DND-41 (cell line): ENCODE measurements around the gene SYNDIG1.

ENCODE experiments used
- ATAC-seq: fragments of 200-7000 bp; cut with Tn5 transposase; 3 replicates; pipeline ENCODE4 v1.9.1; 2021; ENCODE audit warnings: low read depth; ENCODE audit not compliant: insufficient read depth
- DNase-seq: peaks from one replicate; pipeline ENCODE4 v3.0.0-alpha.2; 2020
- H2AFZ ChIP-seq: 2 replicates; pipeline ENCODE4 v1.6.0; 2012; ENCODE audit warnings: low read depth, low read length
- H3K27ac ChIP-seq: 2 replicates; pipeline ENCODE4 v1.5.1; 2012; ENCODE audit warnings: low read length, inconsistent platforms
- H3K27me3 ChIP-seq: fragments of 200-600 bp; sonication (generic); 2 replicates; pipeline ENCODE4 v1.6.0; 2012; ENCODE audit warnings: low read length, mild to moderate bottlenecking, inconsistent platforms; ENCODE audit not compliant: insufficient read depth, poor library complexity
- H3K36me3 ChIP-seq: 2 replicates; pipeline ENCODE4 v1.5.1; 2012; ENCODE audit warnings: low read length, inconsistent platforms; ENCODE audit not compliant: insufficient read depth
- H3K4me1 ChIP-seq: 2 replicates; pipeline ENCODE4 v1.5.1; 2012; ENCODE audit warnings: mild to moderate bottlenecking, low read length; ENCODE audit not compliant: insufficient read depth
- H3K4me2 ChIP-seq: 2 replicates; pipeline ENCODE4 v1.6.0; 2012; ENCODE audit warnings: mild to moderate bottlenecking, moderate library complexity, low read length, inconsistent platforms; ENCODE audit not compliant: insufficient read depth
- H3K4me3 ChIP-seq, 2 experiments: fragments of 200-600 bp in 1 of 2; shearing (Covaris generic) in 1 of 2; 2 replicates each; pipeline ENCODE4 v1.5.1; 2012 to 2016; ENCODE audit warnings: inconsistent platforms in 2 of 2, low read length in 2 of 2, mild to moderate bottlenecking in 2 of 2, low read depth in 1 of 2, moderate library complexity in 1 of 2
- H3K79me2 ChIP-seq: 2 replicates; pipeline ENCODE4 v1.6.0; 2012; ENCODE audit warnings: low read length, inconsistent platforms; ENCODE audit not compliant: insufficient read depth
- H3K9ac ChIP-seq: 2 replicates; pipeline ENCODE4 v1.6.0; 2012; ENCODE audit warnings: low read depth, mild to moderate bottlenecking, inconsistent platforms, low read length, moderate library complexity
- H3K9me3 ChIP-seq: 2 replicates; pipeline ENCODE4 v1.5.1; 2012; ENCODE audit warnings: low read length, moderate library complexity, mild to moderate bottlenecking, inconsistent platforms; ENCODE audit not compliant: insufficient read depth, severe bottlenecking
- H4K20me1 ChIP-seq: 2 replicates; pipeline ENCODE4 v1.6.0; 2012; ENCODE audit warnings: low read length; ENCODE audit not compliant: insufficient read depth
- CTCF ChIP-seq: IDR thresholded peaks from 2 replicates; pipeline ENCODE4 v1.5.1; 2012; ENCODE audit warnings: borderline replicate concordance, low read length, moderate library complexity, mild to moderate bottlenecking; ENCODE audit not compliant: poor library complexity, severe bottlenecking; ENCODE audit errors: extremely low read depth
- EZH2 ChIP-seq: IDR thresholded peaks from 3 replicates; pipeline ENCODE4 v1.6.1; 2012; ENCODE audit warnings: borderline replicate concordance, low read depth, mild to moderate bottlenecking, moderate library complexity, low read length, inconsistent platforms; ENCODE audit not compliant: severe bottlenecking

The SYNDIG1 gene

GRCh38 chr20:24580006-24580405 lies 110.6 kb downstream of the SYNDIG1 start:
- Histone ChIP-seq H3K27ac (no peak overlapping the region), H3K36me3 (no peaks in the 10 kb centered on the region), H3K27me3 (no peaks in the 10 kb centered on the region), H3K9me3 (no peaks in the 10 kb centered on the region), H3K79me2 (no peaks in the 10 kb centered on the region), H3K4me3 (no peak overlapping the region), H3K4me1 (no peaks in the 10 kb centered on the region), H3K9ac (no peak overlapping the region), H3K4me2 (no peak overlapping the region), H4K20me1 (no peaks in the 10 kb centered on the region), H2AFZ (no peak overlapping the region)
- no peak for ATAC-seq
- TF ChIP-seq CTCF (no peak), EZH2 (no peak)
- DNase-seq, result no peak

DNA sequence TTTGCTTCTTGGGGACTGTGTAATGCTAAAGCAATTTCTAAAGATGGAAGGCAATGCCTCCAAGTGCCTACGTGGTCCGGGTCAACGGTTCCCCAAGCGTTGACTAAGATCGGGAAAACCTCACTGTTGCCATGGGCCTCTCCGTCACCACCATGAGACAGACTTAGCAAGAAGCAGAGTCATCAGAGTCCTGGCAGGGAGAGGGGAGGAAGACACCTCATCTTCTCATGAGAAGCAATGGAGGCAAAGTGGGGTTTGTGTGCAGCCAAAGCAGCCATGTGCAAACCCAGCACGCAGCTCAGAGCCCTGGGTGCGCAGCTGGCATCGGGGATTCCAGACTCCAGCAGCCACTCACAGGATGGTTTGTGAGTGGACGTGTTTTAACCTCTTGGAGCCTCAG lies 111.4 kb downstream of the SYNDIG1 start:
- DNase-seq, result no peak
- Histone ChIP-seq H3K27ac (no peak overlapping the region), H3K4me1 (no peaks in the 10 kb centered on the region), H3K27me3 (no peaks in the 10 kb centered on the region), H4K20me1 (no peaks in the 10 kb centered on the region), H3K4me2 (no peak overlapping the region), H3K9ac (no peak overlapping the region), H2AFZ (no peak overlapping the region), H3K79me2 (no peaks in the 10 kb centered on the region), H3K4me3 (no peak overlapping the region), H3K36me3 (no peaks in the 10 kb centered on the region), H3K9me3 (no peaks in the 10 kb centered on the region)
- ATAC-seq, result no peak
- TF ChIP-seq CTCF, result no peak
- TF ChIP-seq EZH2, result no peak

DNA sequence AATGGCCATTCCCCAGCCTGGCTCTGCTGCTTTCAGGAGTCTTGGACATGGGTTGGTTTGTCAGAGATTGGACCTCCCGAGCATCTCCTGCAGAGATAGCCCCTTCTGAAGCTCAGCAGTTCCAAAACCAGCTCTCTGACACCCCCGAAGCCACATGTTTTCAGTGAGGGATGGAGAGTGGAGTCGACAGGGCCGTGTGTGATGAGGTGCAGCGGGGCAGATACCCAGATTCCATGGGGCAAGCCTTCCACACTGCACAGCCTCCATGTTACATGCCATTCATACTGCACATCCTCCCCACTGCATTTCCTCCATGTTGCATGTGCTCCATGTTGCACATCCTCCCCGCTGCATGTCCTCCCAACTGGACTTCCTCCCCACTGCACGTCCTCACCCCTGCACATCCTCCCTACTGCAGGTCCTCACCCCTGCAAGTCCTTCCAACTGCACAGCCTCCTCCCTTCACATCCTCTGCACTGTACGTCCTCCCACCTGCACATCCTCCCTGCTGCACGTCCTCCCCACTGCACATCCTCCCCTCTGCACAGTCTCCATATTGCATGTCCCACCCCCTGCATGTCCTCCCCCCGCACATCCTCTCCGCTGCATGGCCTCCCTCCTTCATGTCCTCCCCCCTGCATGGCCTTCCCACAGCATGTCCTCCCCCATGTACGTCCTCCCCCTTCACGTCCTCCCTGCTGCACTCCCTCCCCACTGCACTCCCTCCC lies 112.2 kb downstream of the SYNDIG1 start:
- no peaks in the 10 kb centered on the region for H3K4me1 ChIP-seq
- ATAC-seq (no peak), DNase-seq (no peak)
- H2AFZ ChIP-seq, result no peak overlapping the region
- no peaks in the 10 kb centered on the region for H3K36me3 ChIP-seq
- H3K27ac ChIP-seq, result no peak overlapping the region
- H3K9me3 ChIP-seq, result no peaks in the 10 kb centered on the region
- H4K20me1 ChIP-seq, result no peaks in the 10 kb centered on the region
- TF ChIP-seq EZH2, result no peak
- TF ChIP-seq CTCF, result no peak
- no peaks in the 10 kb centered on the region for H3K27me3 ChIP-seq
- no peak overlapping the region for H3K4me3 ChIP-seq
- no peaks in the 10 kb centered on the region for H3K79me2 ChIP-seq
- H3K9ac ChIP-seq, result no peak overlapping the region
- H3K4me2 ChIP-seq, result no peak overlapping the region
